A673 (cell line): Measurements from ENCODE around the gene BNC2.

Experiments
- CTCF ChIP-seq: fragments of 300-800, 200-600 bp; sonication (generic); conservative IDR thresholded peaks from 2 replicates; pipeline ENCODE4 v1.5.1; 2017; ENCODE audit warnings: low read depth, mild to moderate bottlenecking, antibody characterized with exemption, low read length, moderate library complexity, mixed read lengths
- EZH2 ChIP-seq: fragments of 200-600 bp; sonication (generic); IDR thresholded peaks from 2 replicates; pipeline ENCODE4 v1.6.1; 2017; ENCODE audit warnings: borderline replicate concordance, low read depth, mild to moderate bottlenecking, mixed read lengths, antibody characterized with exemption, low read length; ENCODE audit not compliant: poor library complexity, severe bottlenecking

- no peak for TF ChIP-seq CTCF
- no peak for TF ChIP-seq EZH2
Observed at GRCh38 chr9:16616686-16617085, 253.8 kb downstream of the BNC2 start.
